Astrocyte (in vitro differentiated cells and primary cell): ENCODE data around the gene RPL12. TPM values are rescaled to one million over a fixed set of nuclear protein-coding genes. Genes with fewer than 3 reads are reported as not detected.
A peak's percentile ranks its signal among the peaks of the same experiment; 100 is the strongest.

ENCODE experiments used
- DNase-seq: peaks from one replicate; pipeline ENCODE4 v3.0.0-alpha.2; 2010; ENCODE audit warnings: low read depth
- FAIRE-seq: peaks from 2 replicates; lab custom pipeline; 2011; peaks lifted over from hg19 to GRCh38; lab: Jason Lieb, UNC
- H2AFZ ChIP-seq: 2 replicates; pipeline ENCODE4 v1.6.0; 2012; ENCODE audit warnings: low read depth, low read length, inconsistent platforms
- H3K27ac ChIP-seq: 2 replicates; pipeline ENCODE4 v1.5.1; 2011; ENCODE audit warnings: low read depth, low read length, inconsistent platforms
- H3K27me3 ChIP-seq: 2 replicates; pipeline ENCODE4 v1.6.0; 2011; ENCODE audit warnings: low read length, inconsistent platforms; ENCODE audit not compliant: insufficient read depth
- H3K36me3 ChIP-seq: 2 replicates; pipeline ENCODE4 v1.5.1; 2011; ENCODE audit warnings: low read length, inconsistent platforms; ENCODE audit not compliant: insufficient read depth
- H3K4me1 ChIP-seq: 2 replicates; pipeline ENCODE4 v1.5.1; 2011; ENCODE audit warnings: low read length, inconsistent platforms; ENCODE audit not compliant: insufficient read depth
- H3K4me2 ChIP-seq: 2 replicates; pipeline ENCODE4 v1.6.0; 2012; ENCODE audit warnings: low read length, inconsistent platforms
- H3K4me3 ChIP-seq: 2 replicates; pipeline ENCODE4 v1.5.1; 2011; ENCODE audit warnings: low read depth, mild to moderate bottlenecking, low read length, inconsistent platforms; ENCODE audit not compliant: insufficient read depth
- H3K79me2 ChIP-seq: 2 replicates; pipeline ENCODE4 v1.6.0; 2012; ENCODE audit warnings: mild to moderate bottlenecking, low read length, inconsistent platforms; ENCODE audit not compliant: insufficient read depth
- H3K9ac ChIP-seq: 2 replicates; pipeline ENCODE4 v1.6.0; 2012; ENCODE audit warnings: mild to moderate bottlenecking, low read length, inconsistent platforms
- H3K9me3 ChIP-seq: 2 replicates; pipeline ENCODE4 v1.5.1; 2012; ENCODE audit warnings: low read depth, mild to moderate bottlenecking, low read length, inconsistent platforms; ENCODE audit not compliant: insufficient read depth
- H4K20me1 ChIP-seq: 2 replicates; pipeline ENCODE4 v1.6.0; 2012; ENCODE audit warnings: low read length, inconsistent platforms; ENCODE audit not compliant: insufficient read depth
- H3K27ac Mint-ChIP-seq: one replicate; pipeline ENCODE4 v1.8.0; 2021; ENCODE audit warnings: mild to moderate bottlenecking, mixed read lengths; ENCODE audit not compliant: unreplicated experiment
- H3K27me3 Mint-ChIP-seq: one replicate; pipeline ENCODE4 v1.8.0; 2021; ENCODE audit warnings: low read depth, mixed read lengths; ENCODE audit not compliant: unreplicated experiment
- H3K36me3 Mint-ChIP-seq: one replicate; pipeline ENCODE4 v1.8.0; 2021; ENCODE audit warnings: low read depth, mixed read lengths; ENCODE audit not compliant: unreplicated experiment
- H3K4me1 Mint-ChIP-seq: one replicate; pipeline ENCODE4 v1.8.0; 2021; ENCODE audit warnings: low read depth, mixed read lengths; ENCODE audit not compliant: unreplicated experiment
- H3K4me3 Mint-ChIP-seq: one replicate; pipeline ENCODE4 v1.8.0; 2021; ENCODE audit warnings: mild to moderate bottlenecking, moderate library complexity, mixed read lengths; ENCODE audit not compliant: unreplicated experiment
- H3K9me3 Mint-ChIP-seq: one replicate; pipeline ENCODE4 v1.8.0; 2021; ENCODE audit warnings: mild to moderate bottlenecking, mixed read lengths; ENCODE audit not compliant: unreplicated experiment
- CTCF ChIP-seq: IDR thresholded peaks from 2 replicates; pipeline ENCODE4 v1.5.1; 2011; ENCODE audit warnings: low read depth, mild to moderate bottlenecking, inconsistent platforms, low read length, moderate library complexity; ENCODE audit not compliant: insufficient read depth
- EZH2 ChIP-seq: IDR thresholded peaks from 2 replicates; pipeline ENCODE4 v1.6.1; 2012; ENCODE audit warnings: mild to moderate bottlenecking, low read length, inconsistent platforms; ENCODE audit not compliant: insufficient read depth
- total RNA-seq: library from RNA; stranded (reverse); gene quantifications from 2 replicates; pipeline ENCODE4 v1.2.1, GENCODE V29; 2021

The RPL12 gene
- total RNA-seq, 1 donor from 2014 or later, result 1,189 TPM

- no peaks in the 10 kb centered on the region for H3K79me2 ChIP-seq
These were observed 12.7 kb upstream of the RPL12 start for GRCh38 chr9:127463911-127464310.

GRCh38 chr9:127463382-127463781 lies 12.2 kb upstream of the RPL12 start:
- Mint-ChIP-seq H3K27me3 (no peaks in the 10 kb centered on the region), H3K9me3 (no peaks in the 10 kb centered on the region), H3K4me1 (no peaks in the 10 kb centered on the region), H3K36me3 (peaks cover 26% of the 10 kb centered on the region), H3K4me3 (no peak overlapping the region), H3K27ac (no peak overlapping the region)
- DNase-seq (no peak), FAIRE-seq (no peak)
- Histone ChIP-seq H3K79me2 (no peaks in the 10 kb centered on the region), H3K4me2 (peak overlapping the region; percentile 0), H3K4me3 (no peak overlapping the region), H3K9ac (no peak overlapping the region), H3K36me3 (no peaks in the 10 kb centered on the region), H3K4me1 (peaks cover 7% of the 10 kb centered on the region), H3K27ac (no peak overlapping the region), H2AFZ (no peak overlapping the region), H4K20me1 (no peaks in the 10 kb centered on the region), H3K27me3 (no peaks in the 10 kb centered on the region), H3K9me3 (no peaks in the 10 kb centered on the region)
- TF ChIP-seq EZH2 (no peak), CTCF (no peak)

More at GRCh38 chr9:127463911-127464310, 12.7 kb upstream of the RPL12 start:
- DNase-seq (peak; percentile 71), FAIRE-seq (no peak)
- H3K9ac ChIP-seq, result no peak overlapping the region
- peak overlapping the region; percentile 0 for H3K4me2 ChIP-seq
- no peaks in the 10 kb centered on the region for H3K9me3 Mint-ChIP-seq
- no peaks in the 10 kb centered on the region for H3K36me3 ChIP-seq
- H3K27ac ChIP-seq, result no peak overlapping the region
- H3K4me3 ChIP-seq, result no peak overlapping the region
- peaks cover 27% of the 10 kb centered on the region for H3K36me3 Mint-ChIP-seq
- no peaks in the 10 kb centered on the region for H4K20me1 ChIP-seq
- H2AFZ ChIP-seq, result no peak overlapping the region
- TF ChIP-seq CTCF (no peak), EZH2 (no peak)
- no peaks in the 10 kb centered on the region for H3K4me1 Mint-ChIP-seq
- H3K27me3 Mint-ChIP-seq, result no peaks in the 10 kb centered on the region
- H3K9me3 ChIP-seq, result no peaks in the 10 kb centered on the region
- H3K4me3 Mint-ChIP-seq, result no peak overlapping the region
- peaks cover 7% of the 10 kb centered on the region for H3K4me1 ChIP-seq
- no peak overlapping the region for H3K27ac Mint-ChIP-seq
- H3K27me3 ChIP-seq, result no peaks in the 10 kb centered on the region

GRCh38 chr9:127458921-127459320 lies 7.7 kb upstream of the RPL12 start:
- peaks cover 28% of the 10 kb centered on the region for H3K36me3 Mint-ChIP-seq

More at GRCh38 chr9:127458921-127459320, 7.7 kb upstream of the RPL12 start:
- H3K79me2 ChIP-seq, result no peaks in the 10 kb centered on the region
- TF ChIP-seq CTCF (no peak), EZH2 (no peak)
- H4K20me1 ChIP-seq, result no peaks in the 10 kb centered on the region
- no peaks in the 10 kb centered on the region for H3K4me1 Mint-ChIP-seq
- no peaks in the 10 kb centered on the region for H3K27me3 ChIP-seq
- no peak overlapping the region for H3K4me3 ChIP-seq
- H3K9me3 ChIP-seq, result no peaks in the 10 kb centered on the region
- no peak overlapping the region for H2AFZ ChIP-seq
- FAIRE-seq (no peak), DNase-seq (no peak)
- no peaks in the 10 kb centered on the region for H3K9me3 Mint-ChIP-seq
- H3K4me2 ChIP-seq, result no peak overlapping the region
- H3K4me1 ChIP-seq, result peaks cover 5% of the 10 kb centered on the region
- H3K9ac ChIP-seq, result no peak overlapping the region
- no peak overlapping the region for H3K4me3 Mint-ChIP-seq
- H3K36me3 ChIP-seq, result peaks cover 4% of the 10 kb centered on the region
- no peak overlapping the region for H3K27ac ChIP-seq
- H3K27ac Mint-ChIP-seq, result no peak overlapping the region
- no peaks in the 10 kb centered on the region for H3K27me3 Mint-ChIP-seq
